HG03575 (cell line): ENCODE results near the gene RPL19.
"Not testable (repeated sequence)": the region's sequence is repeated elsewhere in the genome, so short reads cannot be mapped to it uniquely, and the experiment has no call there.

ENCODE experiments used
- ATAC-seq: cut with Tn5 transposase; IDR thresholded peaks from one replicate; pipeline ENCODE4 v1.9.1; 2021; ENCODE audit not compliant: unreplicated experiment, insufficient number of reproducible peaks, low FRiP score; ENCODE audit errors: extremely low read depth

The RPL19 gene

DNA sequence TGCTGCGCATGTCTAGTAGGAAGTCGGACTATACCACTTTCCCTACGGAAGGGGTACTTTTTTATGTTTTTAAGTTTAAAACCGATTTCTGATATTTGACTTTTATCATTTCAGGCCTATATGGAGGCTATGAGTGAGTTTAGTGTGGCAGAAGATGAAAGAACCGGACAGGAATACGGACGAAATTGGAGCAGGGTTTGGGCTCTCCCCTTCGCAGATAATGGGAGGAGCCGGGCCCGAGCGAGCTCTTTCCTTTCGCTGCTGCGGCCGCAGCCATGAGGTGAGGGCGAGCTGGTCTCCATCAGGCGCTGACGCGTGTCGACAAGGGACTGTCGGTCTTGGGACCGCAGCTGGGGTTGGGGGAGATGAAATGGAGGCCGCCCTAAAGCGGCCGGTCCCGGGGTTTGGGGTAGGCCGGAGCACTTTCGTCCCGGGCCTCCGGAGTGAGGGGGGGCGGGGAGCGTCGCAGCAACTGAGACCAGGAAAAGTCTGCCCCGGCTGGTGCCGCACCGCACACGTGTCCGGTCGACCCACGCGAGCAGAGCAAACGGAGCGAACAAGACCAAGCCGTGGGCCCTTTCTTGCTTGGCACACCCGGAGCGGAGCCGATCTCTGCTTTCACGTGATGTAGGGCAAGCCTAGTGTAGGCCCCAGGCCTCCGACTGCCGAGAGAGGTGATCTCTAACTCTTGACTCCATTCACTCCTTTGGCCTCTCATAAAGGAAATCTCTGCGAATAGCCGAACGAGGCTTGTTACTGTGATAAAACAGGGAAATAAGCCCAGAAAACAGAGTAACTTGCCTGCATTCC is at the start of gene RPL19:
Gene RPL19 (plus strand): TSS at position 214 of the 810 bp plus-strand sequence. CDS start 62 bp downstream, at position 276.
- no peak for ATAC-seq

DNA sequence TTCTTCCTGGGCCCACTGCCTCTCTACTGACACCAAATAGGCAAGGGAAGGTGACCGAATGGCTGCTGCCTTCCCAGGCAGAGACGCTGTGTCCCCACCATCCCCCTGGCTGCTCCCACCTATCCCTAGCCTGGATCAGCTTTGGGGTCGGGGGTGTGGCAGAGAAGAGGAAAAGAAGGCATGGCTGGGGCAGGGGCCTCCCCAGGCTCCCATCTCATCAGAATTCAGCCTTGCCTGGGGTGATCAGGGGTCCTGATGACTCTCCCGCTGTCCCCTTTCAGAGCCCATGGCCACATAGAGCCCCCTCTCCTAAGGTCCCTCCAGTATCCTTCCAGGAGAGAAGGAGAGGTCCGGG is 49.3 kb upstream of the RPL19 start:
- ATAC-seq, result no peak

DNA sequence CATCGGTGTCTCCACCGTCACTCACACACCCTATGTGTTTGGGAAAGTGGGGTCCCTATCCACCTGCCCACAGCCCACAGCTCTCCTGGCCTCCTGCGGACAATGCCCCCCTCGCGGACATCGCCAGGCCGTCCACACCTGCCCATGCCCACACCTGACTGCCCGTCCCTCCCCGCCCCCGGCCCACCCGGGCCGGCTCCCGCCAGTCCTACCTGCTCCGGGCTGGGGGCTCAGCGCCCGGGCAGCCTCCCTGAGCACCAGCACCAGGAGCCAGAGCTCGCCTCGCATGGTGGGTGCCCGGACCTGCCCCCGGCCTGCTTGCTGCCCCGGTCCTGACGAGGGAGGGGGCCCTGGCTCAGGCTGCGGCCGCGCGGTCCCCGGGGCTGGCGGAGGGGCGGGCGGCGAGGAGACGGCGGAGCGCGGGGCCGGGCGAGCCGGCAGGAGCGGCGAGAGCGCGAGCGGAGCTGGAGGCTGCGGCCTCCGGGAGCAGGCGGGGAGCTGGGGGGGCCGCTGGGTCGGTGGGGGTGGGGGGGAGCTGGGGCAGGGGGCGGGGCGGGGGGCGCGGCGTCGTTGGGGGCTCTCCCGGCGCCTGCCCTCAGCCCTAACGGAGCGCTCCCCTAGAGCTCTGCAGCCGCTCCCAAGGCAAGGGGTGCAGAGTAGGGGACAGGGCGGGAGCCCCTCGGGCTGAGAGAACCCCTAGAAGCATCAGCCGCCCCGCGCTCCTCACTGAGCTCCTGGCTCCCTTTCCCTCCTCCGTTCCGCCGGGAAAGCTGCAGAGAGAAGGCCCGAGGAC is 48.7 kb upstream of the RPL19 start, which contains the start of gene PLXDC1:
Gene PLXDC1 (minus strand): TSS at position 488 of the 793 bp plus-strand sequence. CDS start 200 bp downstream, at position 288.
- no peak for ATAC-seq

DNA sequence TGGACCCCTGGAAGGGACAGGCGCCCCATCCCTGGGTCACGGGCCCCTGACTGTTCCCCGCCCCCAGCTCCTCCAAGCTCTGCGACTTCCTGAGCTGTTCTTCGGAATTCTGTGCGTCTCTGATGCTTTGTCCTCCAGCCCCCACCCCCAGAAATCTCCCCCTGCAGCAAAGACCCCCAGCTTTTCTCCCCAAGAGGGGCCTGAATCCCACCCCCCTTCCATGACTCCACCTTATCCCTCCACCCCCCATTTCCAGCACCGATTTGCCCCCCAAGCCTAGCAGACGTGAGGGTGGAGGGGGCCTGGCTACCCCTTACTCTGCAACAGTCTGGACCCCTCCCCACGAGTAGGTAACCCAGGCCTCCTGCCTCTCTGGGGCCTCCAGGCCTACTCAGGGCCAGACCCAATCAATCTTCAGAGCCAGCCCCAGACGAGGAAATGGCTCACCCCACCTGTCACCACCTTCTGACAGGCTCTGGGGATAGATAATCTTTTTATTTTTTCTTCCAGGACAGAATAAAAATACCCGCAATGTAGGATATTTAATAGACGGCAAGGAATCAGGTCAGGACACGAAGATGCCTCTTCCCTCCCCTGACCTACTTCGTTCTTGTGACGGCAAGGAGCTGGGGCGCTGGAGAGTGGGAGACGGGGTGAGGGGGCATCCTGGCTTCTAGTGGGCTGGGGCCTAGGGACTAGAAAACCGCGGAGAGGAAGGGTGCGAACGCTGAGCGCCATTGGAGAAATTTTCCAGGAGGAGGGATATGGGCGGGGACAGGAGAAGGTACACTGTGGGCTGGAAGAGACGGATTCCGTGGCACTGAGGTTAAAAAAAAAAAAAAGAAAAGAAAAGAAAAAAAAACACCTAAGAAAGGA is 47.9 kb upstream of the RPL19 start:
- no peak for ATAC-seq

DNA sequence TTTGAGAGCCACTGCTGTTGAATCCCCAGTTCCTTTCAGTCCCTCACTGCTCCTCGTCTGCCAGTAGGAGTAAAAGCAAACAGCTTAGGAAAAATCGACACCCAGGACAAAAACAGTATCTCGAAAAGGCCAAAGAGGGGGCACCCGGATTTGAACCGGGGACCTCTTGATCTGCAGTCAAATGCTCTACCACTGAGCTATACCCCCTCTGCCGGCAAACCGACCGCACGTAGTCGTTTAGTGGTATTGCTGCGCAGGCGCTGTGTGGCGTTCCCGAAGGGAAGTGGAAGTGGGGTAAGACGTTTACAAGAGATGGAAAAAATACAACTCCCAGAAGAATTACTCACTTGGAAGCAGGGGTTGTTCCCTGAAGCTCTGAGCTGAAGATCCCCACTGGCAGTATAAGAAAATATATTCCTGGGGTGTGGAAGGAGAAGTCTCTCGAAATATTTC is 46.5 kb upstream of the RPL19 start:
- no peak for ATAC-seq

DNA sequence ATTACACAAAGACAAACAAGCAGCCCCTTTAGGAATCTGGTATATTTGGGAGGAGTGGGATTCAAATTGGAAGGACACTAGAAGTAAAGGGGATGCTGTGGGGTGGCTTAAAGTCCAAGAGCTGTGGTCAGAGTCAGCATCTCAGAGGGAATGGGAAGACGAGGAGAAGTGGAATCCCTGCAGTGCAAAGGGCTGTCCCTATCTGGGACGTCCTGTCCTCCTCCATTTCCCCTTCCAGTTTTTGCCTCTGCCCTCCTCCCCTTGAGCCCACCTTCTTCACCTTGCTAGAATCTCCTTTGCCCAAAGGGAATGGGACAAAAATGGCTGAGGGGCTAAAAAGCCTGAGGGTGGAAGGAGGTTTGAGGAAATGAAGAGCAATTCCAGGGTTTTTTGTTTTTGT is 44.4 kb upstream of the RPL19 start:
- ATAC-seq, result no peak

DNA sequence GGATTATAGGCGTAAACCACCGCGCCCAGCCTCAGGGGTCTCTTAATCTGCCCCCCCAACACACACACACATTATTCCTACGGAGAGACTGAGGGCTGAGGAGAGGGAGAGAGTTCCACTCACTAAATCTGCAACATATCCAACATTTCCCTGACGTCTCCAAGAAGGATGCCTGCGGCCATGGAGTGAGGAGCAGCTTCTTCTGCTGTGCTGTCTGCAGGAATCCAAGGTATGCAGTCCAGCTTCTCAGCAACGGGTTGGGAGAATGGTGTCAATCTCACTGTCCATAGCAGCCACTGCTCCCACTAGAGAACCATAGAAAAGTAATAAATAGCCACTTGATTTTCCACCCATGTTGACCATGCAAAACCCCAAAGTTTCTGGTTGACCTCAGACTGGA is 43.6 kb upstream of the RPL19 start:
- no peak for ATAC-seq

DNA sequence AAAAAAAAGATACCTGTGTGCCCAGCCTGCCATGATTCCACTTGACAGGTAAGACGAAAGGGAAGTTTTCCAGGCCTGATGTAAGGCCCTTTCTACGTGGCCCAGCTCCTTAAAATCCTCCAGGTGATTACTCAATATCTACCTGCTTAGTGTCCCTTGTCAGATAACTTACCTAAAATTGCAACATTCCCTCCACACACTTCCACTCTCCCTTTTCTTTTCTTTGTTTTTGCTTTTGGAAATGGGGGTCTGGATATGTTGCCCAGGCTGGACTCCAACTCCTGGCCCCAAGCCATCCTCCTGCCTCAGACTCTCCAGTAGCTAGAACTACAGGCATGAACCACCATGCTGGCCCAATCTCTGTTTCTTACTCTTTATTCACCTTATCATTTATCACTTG is 41.5 kb upstream of the RPL19 start:
- ATAC-seq, result no peak

DNA sequence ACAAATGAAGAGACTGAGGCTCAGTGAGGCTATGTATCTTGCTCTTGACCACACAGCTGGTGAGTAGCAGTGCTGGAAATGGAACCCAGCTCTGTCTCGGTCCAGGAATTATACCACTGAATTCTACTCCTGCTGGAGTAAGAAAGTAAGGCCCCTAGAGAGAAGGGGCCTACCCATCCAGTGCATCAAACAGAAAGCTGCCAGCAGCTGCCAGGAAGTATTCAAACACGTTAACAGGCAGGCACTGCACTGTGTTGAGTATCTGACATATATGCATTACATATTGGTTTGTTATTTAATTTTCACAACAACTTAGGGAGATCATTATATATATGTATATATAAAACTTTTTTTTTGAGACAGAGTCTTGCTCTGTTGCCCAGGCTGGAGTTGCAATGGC is 38.1 kb upstream of the RPL19 start:
- no peak for ATAC-seq

DNA sequence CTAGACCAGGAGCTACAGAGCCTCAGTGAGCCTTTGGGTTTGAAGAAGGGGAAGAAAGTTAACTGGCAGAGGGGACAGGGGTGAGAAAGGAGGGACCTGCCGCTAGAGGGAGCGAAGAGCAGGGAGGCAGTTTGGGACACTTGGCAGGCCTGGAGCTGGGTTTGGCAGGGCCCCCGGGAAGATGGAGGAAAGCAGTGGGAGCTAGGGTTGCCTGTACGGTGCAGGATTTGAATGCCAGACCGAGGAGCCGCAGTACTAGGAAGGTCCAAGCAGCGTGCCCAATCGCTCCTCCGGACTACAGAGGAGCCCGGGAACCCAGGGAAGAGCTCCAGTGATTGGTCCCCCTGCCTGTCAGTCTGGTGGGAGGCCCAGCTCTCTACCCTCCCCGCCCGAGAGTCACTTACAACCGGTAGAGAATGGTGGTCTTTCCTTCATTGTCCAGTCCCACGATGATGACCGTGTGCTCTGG is 35.4 kb upstream of the RPL19 start:
- no peak for ATAC-seq

DNA sequence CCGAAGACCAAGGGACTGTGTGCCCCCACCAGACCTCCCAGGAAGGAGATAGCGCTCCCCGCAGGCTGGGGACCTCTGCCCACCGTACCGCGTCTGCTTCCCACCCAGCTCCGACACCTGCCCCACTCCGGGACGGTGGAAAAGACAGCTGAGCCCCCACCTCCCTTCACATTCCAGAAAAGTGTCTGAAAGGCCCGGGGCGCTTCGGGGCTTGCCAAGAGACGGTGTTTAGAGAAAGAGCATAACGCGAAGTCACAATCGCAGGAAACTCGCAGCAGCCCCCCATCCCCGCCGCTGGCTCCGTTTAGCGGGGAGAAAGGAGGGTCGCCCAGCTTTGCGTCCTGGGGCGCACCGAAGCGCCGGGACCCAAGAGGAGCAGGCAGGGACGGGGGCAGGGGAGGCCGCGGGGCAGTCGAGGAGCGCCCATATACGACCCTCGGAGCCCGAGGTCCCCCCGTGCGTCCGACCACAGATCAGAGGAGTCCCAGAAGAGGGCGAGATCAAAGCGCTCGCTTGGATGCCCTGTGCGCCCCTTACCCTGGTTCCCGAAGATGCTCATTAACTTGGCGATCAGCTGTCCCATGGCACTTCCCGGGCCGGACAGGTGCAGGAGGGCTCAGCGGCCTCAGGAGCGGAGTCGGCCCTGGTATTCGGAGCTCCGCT is 34.8 kb upstream of the RPL19 start:
- ATAC-seq, result no peak

DNA sequence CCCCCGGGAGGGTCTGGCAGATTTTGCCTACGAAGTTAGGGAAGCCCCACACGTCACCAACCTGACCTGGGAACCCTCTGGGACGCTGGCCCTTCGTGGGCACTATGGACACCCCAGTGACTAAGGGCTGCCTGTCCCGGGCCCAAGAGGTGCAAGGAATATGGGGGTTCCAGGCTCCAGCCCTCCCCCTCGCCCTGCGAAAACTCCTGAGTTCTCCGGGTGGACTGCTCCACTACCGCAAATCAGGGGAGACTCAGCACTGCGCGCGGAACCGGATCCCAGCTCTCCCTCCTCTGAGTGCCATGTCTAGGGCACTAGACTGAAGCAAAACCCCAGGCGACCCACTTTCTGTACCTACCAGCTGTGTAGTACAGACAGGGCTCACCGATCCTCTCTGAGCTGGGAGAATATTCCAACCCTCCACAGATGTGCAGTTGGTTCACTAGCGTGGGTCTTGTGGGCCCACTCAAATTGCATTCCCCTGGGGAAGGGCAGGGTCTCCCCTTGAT is 34.2 kb upstream of the RPL19 start, which contains the start of gene ARL5C:
Gene ARL5C (minus strand): TSS at position 321 of the 509 bp plus-strand sequence. CDS start 401 bp downstream, outside the sequence.
- ATAC-seq, result no peak

DNA sequence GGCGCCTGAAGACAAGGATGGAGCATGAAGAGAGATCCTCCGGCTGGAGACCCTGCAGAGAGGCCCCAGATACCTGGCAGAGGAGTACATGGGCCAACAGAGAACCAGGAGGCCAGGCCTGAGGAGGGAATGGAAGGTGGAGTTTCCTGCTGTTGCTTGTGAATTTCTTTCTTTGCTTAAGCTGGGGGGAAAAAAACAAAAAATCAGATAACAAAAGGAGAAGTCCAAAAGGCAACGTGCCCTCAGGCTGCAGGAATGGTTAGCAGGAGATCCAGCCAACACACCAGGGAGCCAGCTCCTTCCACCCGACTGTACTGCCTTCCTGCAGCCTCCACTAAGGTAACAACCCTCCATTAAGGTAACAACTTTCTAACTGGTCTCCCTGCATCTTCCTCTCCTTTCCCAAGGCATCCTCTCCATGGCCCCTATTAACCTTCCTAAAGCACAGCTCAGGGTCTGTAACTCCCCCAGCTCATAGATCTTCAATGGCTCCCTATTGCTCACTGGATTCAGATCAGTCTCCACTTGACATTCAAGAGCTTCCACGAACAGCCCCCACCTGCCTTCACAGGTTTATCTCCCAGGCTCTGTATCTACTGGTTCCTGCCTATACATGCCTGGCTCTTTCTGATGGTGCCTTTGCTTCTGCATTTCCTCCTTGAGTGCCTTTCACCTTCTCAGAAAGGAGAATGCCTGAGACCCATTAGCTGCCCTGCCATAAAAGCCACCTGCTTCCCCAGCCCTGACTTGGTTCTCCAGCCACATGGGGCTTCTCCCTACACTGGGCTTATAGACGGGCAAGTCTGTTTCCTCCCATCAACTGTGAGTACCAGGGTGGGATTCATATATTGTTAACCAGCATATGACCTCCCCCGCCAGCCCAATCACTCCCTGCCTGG is 33.4 kb upstream of the RPL19 start:
- ATAC-seq, result no peak

DNA sequence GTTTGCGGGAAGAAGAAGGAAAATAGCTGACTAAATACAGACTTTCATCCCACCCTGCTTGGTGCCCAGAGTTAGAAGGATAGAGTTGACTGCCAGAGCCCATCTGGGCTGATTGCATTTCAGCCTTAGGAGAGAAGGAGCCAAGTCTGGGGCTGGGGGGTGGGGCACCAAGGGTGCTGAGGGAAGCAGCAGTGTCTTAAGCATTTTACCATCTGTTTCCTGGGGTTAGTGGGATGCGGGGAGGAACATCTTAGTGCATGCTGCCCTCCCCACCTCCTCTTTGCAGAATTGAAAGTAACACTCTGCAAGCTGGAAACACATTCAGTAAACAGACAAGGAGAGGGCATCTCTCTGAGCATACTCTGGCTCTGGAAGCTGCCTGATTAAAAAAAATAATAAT is 32.6 kb upstream of the RPL19 start:
- no peak for ATAC-seq

DNA sequence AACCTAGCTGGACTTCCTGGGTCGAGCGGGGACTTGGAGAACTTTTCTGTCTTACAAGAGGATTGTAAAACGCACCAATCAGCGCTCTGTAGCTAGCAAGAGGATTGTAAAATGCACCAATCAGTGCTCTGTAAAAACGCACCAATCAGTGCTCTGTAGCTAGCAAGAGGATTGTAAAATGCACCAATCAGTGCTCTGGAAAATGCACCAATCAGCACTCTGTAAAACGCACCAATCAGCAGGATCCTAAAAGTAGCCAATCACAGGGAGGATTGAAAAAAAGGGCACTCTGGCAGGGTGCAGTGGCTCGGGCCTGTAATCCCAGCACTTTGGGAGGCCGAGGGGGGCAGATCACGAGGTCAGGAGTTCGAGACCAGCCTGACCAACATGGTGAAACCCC is 31.6 kb upstream of the RPL19 start:
- not testable (repeated sequence) for ATAC-seq

DNA sequence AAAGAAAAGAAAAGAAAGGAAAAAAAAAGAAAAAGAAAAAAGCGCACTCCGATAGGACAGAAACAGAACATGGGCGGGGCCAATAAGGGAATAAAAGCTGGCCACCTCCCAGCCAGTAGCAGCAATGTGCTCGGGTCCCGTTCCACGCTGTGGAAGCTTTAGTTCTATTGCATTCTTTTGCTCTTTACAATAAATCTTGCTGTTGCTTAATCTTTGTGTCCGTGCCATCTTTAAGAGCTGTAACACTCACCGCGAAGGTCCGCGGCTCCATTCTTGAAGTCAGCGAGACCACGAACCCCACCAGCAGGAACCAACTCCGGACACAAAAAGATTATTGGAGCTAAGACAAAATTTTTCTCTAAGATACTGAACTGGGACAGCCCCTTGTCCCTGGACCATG is 31.0 kb upstream of the RPL19 start:
- no peak for ATAC-seq

DNA sequence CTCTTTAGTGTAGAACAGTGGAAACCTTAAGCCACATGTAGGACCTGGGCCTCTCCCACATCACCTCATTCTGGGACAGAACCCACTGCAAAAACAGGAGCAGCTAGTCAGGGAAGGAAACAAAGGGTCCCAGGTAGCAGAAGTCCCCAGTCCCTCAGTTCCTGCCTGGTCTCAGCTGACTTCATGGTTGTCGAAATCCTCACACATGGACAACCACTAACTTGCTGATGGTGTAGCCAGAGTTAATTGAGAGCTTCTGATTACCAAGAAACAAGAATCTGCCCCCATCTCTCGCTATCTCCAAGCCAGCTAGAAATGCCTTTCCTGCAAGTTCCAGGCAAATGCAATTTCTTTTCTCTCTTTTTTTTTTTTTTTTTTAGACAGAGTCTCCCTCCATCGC is 30.6 kb upstream of the RPL19 start:
- ATAC-seq, result no peak
